Embryonic facial prominence (tissue), 1 donor: Measurements from ENCODE around the gene ESPN.

Experiments used
- DNase-seq: peaks from one replicate; pipeline ENCODE4 v3.0.0-alpha.2; 2016; ENCODE audit errors: extremely low spot score

ESPN gene

GRCh38 chr1:6499296-6499695 is 74.7 kb downstream of the ESPN start:
- no peak for DNase-seq

GRCh38 chr1:6500544-6501278 is 76.1 kb downstream of the ESPN start:
- no peak for DNase-seq

- DNase-seq = no peak
Observed at GRCh38 chr1:6501279-6501813, 76.8 kb downstream of the ESPN start.

GRCh38 chr1:6502000-6502891 is 77.7 kb downstream of the ESPN start:
- DNase-seq = no peak

GRCh38 chr1:6503884-6504602 is 79.5 kb downstream of the ESPN start:
- no peak for DNase-seq

GRCh38 chr1:6504887-6505286 is 80.3 kb downstream of the ESPN start:
- no peak for DNase-seq

GRCh38 chr1:6505367-6506209 is 81.0 kb downstream of the ESPN start:
- DNase-seq = no peak

- DNase-seq = no peak
Observed at GRCh38 chr1:6506210-6507036, 81.8 kb downstream of the ESPN start.

GRCh38 chr1:6507037-6507428 is 82.5 kb downstream of the ESPN start:
- DNase-seq = no peak

- DNase-seq = no peak
Observed at GRCh38 chr1:6507461-6507911, 82.9 kb downstream of the ESPN start.

- DNase-seq = no peak
Observed at GRCh38 chr1:6508154-6508815, 83.7 kb downstream of the ESPN start.

- no peak for DNase-seq
Observed at GRCh38 chr1:6508816-6509189, 84.2 kb downstream of the ESPN start.

GRCh38 chr1:6509220-6509918 is 84.8 kb downstream of the ESPN start:
- DNase-seq = no peak

- DNase-seq = no peak
Observed at GRCh38 chr1:6509919-6510291, 85.3 kb downstream of the ESPN start.

GRCh38 chr1:6510493-6510892 is 85.9 kb downstream of the ESPN start:
- no peak for DNase-seq
